ENCODE results near the gene PKDCC.
"Not testable (repeated sequence)": the region's sequence is repeated elsewhere in the genome, so short reads cannot be mapped to it uniquely, and the experiment has no call there.

The PKDCC gene

DNA sequence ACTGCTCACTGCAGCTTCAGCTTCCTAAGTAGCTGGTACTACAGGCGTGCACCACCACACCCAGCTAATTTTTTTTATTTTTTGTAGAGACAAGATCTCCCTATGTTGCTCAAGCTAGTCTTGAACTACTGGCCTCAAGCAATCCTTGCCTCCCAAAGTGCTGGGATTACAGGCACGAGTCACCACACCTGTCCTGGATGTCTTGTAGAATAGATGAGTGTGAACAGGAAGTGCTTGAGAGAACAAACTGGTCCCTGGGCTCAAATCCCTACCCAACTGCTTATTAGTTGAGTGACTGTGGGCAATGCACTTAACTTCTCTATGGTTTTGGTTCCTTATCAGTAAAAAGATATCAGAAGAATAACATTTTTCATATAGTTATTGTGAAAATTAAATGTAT, 34.2 kb downstream of the PKDCC start:
- peaks cover 6% of the 10 kb centered on the region; the same call in 1 of the 2 replicates for H3K27me3 ChIP-seq (ENCODE audit: insufficient read depth, low read length)
- H3K79me2 ChIP-seq (ENCODE audit: control insufficient read depth, insufficient read depth, low read length, unreplicated experiment): no peaks in the 10 kb centered on the region
- H3K4me3 ChIP-seq (ENCODE audit: low read depth, low read length): no peak overlapping the region
- no peak overlapping the region for H2AFZ ChIP-seq (ENCODE audit: low read length, unreplicated experiment)
- no peak overlapping the region for H3K27ac ChIP-seq (ENCODE audit: low read depth, low read length)
- no peaks in the 10 kb centered on the region for H3K36me3 ChIP-seq (ENCODE audit: insufficient read depth, low read length)
- no peaks in the 10 kb centered on the region for H3K4me1 ChIP-seq (ENCODE audit: control insufficient read depth, insufficient read depth, low read length, unreplicated experiment)

DNA sequence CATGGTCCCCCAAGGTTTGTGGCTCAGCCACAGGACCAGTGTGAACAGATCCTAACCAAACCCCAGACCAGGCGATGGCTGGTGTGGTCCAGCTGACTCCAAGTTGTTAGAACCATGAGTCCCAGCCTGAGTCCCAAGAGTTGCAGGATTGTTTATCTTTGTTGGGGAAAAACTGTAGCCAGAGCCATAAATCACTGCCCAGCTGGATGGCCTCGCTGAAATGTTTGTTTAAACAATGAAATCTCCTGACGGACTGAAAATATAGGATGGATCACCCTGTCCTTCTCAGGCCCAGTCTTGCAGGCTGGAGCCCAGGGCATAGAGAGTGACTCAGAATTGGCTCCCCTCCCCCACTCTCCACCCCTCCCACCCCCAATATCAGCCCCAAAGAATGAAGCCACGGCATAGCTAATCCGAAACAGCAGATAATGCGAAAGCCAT, 36.4 kb downstream of the PKDCC start:
- H3K27ac ChIP-seq (ENCODE audit: low read depth, low read length): no peak overlapping the region

DNA sequence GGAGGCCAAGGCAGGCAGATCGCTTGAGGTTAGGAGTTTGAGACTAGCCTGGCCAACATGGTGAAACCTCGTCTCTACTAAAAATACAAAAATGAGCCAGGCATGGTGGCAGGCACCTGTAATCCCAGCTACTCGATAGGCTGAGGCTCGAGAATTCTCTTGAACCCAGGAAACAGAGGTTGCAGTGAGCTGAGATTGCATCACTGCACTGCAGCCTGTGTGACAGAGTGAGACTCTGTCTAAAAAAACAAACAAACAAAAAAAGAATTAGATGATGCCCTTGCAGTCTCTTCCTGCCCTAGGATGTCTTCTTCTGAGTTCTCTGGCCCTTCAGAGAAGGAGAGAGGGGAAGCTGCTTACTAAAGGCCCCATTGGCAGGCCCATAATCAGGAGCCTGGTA, 37.2 kb downstream of the PKDCC start:
- H3K27ac ChIP-seq (ENCODE audit: low read depth, low read length); H3K27me3 ChIP-seq (ENCODE audit: insufficient read depth, low read length); H3K4me3 ChIP-seq (ENCODE audit: low read depth, low read length); H3K36me3 ChIP-seq (ENCODE audit: insufficient read depth, low read length); H2AFZ ChIP-seq (ENCODE audit: low read length, unreplicated experiment); H3K79me2 ChIP-seq (ENCODE audit: control insufficient read depth, insufficient read depth, low read length, unreplicated experiment); H3K4me1 ChIP-seq (ENCODE audit: control insufficient read depth, insufficient read depth, low read length, unreplicated experiment): not testable (repeated sequence)

More for the DNA sequence above, 36.4 kb downstream of the PKDCC start:
- no peak overlapping the region for H3K4me3 ChIP-seq (ENCODE audit: low read depth, low read length)
- H2AFZ ChIP-seq (ENCODE audit: low read length, unreplicated experiment): no peak overlapping the region
- no peaks in the 10 kb centered on the region for H3K36me3 ChIP-seq (ENCODE audit: insufficient read depth, low read length)
- no peaks in the 10 kb centered on the region for H3K4me1 ChIP-seq (ENCODE audit: control insufficient read depth, insufficient read depth, low read length, unreplicated experiment)
- H3K79me2 ChIP-seq (ENCODE audit: control insufficient read depth, insufficient read depth, low read length, unreplicated experiment): no peaks in the 10 kb centered on the region
- H3K27me3 ChIP-seq (ENCODE audit: insufficient read depth, low read length): peaks cover 3% of the 10 kb centered on the region; the same call in 1 of the 2 replicates

DNA sequence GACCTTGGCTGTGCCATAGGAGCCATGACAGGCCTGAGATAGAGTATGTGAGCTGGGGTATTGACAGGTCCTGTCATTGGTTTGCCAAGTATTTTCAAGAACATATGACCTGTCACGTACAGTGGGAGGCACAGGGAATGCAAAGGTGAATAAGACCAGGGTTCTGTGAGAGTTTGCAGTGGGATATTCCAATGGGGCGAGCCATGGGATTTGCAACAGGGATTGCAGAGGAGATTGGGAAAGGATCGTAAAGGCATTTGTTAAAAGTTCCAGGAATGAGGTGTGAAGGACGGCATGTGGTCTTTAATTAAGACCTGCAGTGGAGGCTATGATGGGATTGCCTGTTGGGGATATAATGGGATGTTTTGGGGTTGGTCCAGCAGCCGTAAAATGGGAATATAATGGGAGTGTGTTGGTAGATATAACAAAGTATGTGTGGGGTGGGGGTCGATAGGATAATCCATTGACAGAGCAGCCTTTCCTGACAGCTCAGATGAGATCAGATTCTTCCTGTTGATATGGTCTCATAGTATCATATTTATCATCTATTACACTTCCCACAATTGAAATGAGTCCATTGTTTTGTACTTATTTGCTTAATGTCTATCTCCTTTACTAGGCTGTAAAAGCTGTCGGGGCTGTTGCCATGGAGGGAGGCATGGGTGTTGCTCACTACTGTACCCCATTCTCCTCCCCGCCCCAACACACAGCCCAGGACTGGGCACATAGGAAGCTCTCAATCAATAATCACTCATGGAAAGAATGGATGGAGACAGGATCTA, 38.1 kb downstream of the PKDCC start:
- no peaks in the 10 kb centered on the region for H3K79me2 ChIP-seq (ENCODE audit: control insufficient read depth, insufficient read depth, low read length, unreplicated experiment)
- no peak overlapping the region for H3K27ac ChIP-seq (ENCODE audit: low read depth, low read length)
- H3K4me1 ChIP-seq (ENCODE audit: control insufficient read depth, insufficient read depth, low read length, unreplicated experiment): no peaks in the 10 kb centered on the region
- H2AFZ ChIP-seq (ENCODE audit: low read length, unreplicated experiment): no peak overlapping the region
- no peaks in the 10 kb centered on the region for H3K27me3 ChIP-seq (ENCODE audit: insufficient read depth, low read length)
- no peaks in the 10 kb centered on the region for H3K36me3 ChIP-seq (ENCODE audit: insufficient read depth, low read length)
- H3K4me3 ChIP-seq (ENCODE audit: low read depth, low read length): no peak overlapping the region

DNA sequence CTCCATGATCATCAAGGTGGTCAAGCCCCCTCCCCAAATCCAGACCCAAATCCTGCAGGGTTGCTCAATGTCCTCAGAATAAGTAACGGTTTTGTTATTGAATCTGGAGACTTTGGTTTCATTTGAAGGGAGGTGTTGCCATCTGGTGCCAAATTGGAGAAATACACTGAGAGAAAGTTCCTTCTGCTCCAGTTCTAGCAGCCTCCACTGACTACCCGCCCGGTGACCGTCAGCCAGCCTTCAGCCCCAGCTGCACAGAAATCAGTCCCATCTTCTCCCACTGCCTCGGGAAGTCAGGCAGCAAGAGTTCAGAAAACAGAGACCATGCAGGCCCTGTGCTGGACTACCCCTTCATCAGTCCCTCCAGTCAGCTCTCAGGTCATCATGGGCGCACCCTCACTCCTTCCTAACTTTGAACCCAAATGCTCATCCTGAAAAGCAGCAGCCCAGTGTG, 38.7 kb downstream of the PKDCC start:
- no peak overlapping the region for H2AFZ ChIP-seq (ENCODE audit: low read length, unreplicated experiment)
- H3K36me3 ChIP-seq (ENCODE audit: insufficient read depth, low read length): no peaks in the 10 kb centered on the region
- H3K4me3 ChIP-seq (ENCODE audit: low read depth, low read length): no peak overlapping the region
- H3K79me2 ChIP-seq (ENCODE audit: control insufficient read depth, insufficient read depth, low read length, unreplicated experiment): no peaks in the 10 kb centered on the region
- no peak overlapping the region for H3K27ac ChIP-seq (ENCODE audit: low read depth, low read length)
- H3K27me3 ChIP-seq (ENCODE audit: insufficient read depth, low read length): no peaks in the 10 kb centered on the region
- H3K4me1 ChIP-seq (ENCODE audit: control insufficient read depth, insufficient read depth, low read length, unreplicated experiment): no peaks in the 10 kb centered on the region

GRCh38 chr2:42087137-42087856, 39.5 kb downstream of the PKDCC start:
- Histone ChIP-seq H3K27me3 (ENCODE audit: insufficient read depth, low read length) (no peaks in the 10 kb centered on the region), H3K4me1 (ENCODE audit: control insufficient read depth, insufficient read depth, low read length, unreplicated experiment) (no peaks in the 10 kb centered on the region), H3K4me3 (ENCODE audit: low read depth, low read length) (no peak overlapping the region), H3K79me2 (ENCODE audit: control insufficient read depth, insufficient read depth, low read length, unreplicated experiment) (no peaks in the 10 kb centered on the region), H3K36me3 (ENCODE audit: insufficient read depth, low read length) (no peaks in the 10 kb centered on the region), H3K27ac (ENCODE audit: low read depth, low read length) (no peak overlapping the region), H2AFZ (ENCODE audit: low read length, unreplicated experiment) (no peak overlapping the region)

GRCh38 chr2:42087857-42088195, 40.0 kb downstream of the PKDCC start:
- Histone ChIP-seq H3K4me1 (ENCODE audit: control insufficient read depth, insufficient read depth, low read length, unreplicated experiment) (no peaks in the 10 kb centered on the region), H3K27ac (ENCODE audit: low read depth, low read length) (no peak overlapping the region), H2AFZ (ENCODE audit: low read length, unreplicated experiment) (no peak overlapping the region), H3K27me3 (ENCODE audit: insufficient read depth, low read length) (no peaks in the 10 kb centered on the region), H3K36me3 (ENCODE audit: insufficient read depth, low read length) (no peaks in the 10 kb centered on the region), H3K79me2 (ENCODE audit: control insufficient read depth, insufficient read depth, low read length, unreplicated experiment) (no peaks in the 10 kb centered on the region), H3K4me3 (ENCODE audit: low read depth, low read length) (no peak overlapping the region)

GRCh38 chr2:42089340-42089925, 41.6 kb downstream of the PKDCC start:
- Histone ChIP-seq H3K4me3 (ENCODE audit: low read depth, low read length) (no peak overlapping the region), H3K27ac (ENCODE audit: low read depth, low read length) (no peak overlapping the region), H3K79me2 (ENCODE audit: control insufficient read depth, insufficient read depth, low read length, unreplicated experiment) (no peaks in the 10 kb centered on the region), H3K4me1 (ENCODE audit: control insufficient read depth, insufficient read depth, low read length, unreplicated experiment) (no peaks in the 10 kb centered on the region), H2AFZ (ENCODE audit: low read length, unreplicated experiment) (no peak overlapping the region), H3K27me3 (ENCODE audit: insufficient read depth, low read length) (no peaks in the 10 kb centered on the region), H3K36me3 (ENCODE audit: insufficient read depth, low read length) (no peaks in the 10 kb centered on the region)

DNA sequence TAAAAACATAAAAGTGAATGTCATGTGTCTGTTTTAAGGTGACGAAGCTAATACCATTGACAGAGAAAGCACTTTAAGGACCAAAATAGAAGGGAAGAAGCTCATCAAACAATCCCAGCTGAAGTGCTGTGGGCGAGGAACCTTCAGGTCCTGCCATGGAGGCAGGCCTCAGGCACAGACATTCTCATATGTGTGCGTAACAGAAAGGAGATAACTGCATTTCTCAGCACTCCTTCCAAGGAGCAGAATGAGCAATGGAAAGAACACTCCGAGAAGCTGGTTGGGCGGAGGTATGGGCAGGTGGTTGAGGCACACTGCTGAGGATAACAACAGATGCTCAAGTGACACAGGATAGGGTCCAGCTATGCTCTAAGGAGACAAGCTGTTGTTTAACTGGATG, 42.4 kb downstream of the PKDCC start:
- H3K4me3 ChIP-seq (ENCODE audit: low read depth, low read length): no peak overlapping the region
- H3K4me1 ChIP-seq (ENCODE audit: control insufficient read depth, insufficient read depth, low read length, unreplicated experiment): no peaks in the 10 kb centered on the region
- H3K36me3 ChIP-seq (ENCODE audit: insufficient read depth, low read length): no peaks in the 10 kb centered on the region
- H3K79me2 ChIP-seq (ENCODE audit: control insufficient read depth, insufficient read depth, low read length, unreplicated experiment): no peaks in the 10 kb centered on the region
- no peaks in the 10 kb centered on the region for H3K27me3 ChIP-seq (ENCODE audit: insufficient read depth, low read length)
- no peak overlapping the region for H2AFZ ChIP-seq (ENCODE audit: low read length, unreplicated experiment)
- H3K27ac ChIP-seq (ENCODE audit: low read depth, low read length): no peak overlapping the region

DNA sequence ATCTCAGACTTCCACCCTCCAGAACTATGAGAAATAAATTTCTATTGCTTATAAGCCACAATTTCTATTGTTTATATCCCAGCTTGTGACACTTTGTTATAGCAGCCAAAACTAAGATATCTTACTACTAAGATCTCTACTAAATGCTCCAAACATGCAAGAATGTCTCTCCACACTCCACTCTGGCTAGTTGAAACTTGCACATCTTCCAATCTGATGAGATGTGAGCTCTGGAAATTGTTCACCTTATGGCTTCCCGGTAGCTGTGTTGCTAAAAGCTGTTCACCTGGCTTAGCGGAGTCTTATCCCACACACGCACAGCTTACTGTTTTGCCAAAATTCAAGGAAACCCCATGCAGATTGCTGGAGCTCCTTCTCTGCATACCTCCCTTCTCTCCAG, 43.9 kb downstream of the PKDCC start:
- H3K4me3 ChIP-seq (ENCODE audit: low read depth, low read length): no peak overlapping the region
- no peak overlapping the region for H3K27ac ChIP-seq (ENCODE audit: low read depth, low read length)
- H2AFZ ChIP-seq (ENCODE audit: low read length, unreplicated experiment): no peak overlapping the region
- no peaks in the 10 kb centered on the region for H3K36me3 ChIP-seq (ENCODE audit: insufficient read depth, low read length)
- no peaks in the 10 kb centered on the region for H3K4me1 ChIP-seq (ENCODE audit: control insufficient read depth, insufficient read depth, low read length, unreplicated experiment)
- no peaks in the 10 kb centered on the region for H3K27me3 ChIP-seq (ENCODE audit: insufficient read depth, low read length)
- no peaks in the 10 kb centered on the region for H3K79me2 ChIP-seq (ENCODE audit: control insufficient read depth, insufficient read depth, low read length, unreplicated experiment)
